ENCODE measurements around the gene VAMP5. TPM values are rescaled to one million over a fixed set of nuclear protein-coding genes. Genes with fewer than 3 reads are reported as not detected.

VAMP5 gene
- total and polyA plus RNA-seq, 2 of the 8 experiments (the other 6 are each of a cell fraction or from before 2014, with no cell fraction given) = 4.7 to 14.2 TPM

- no peak for TF ChIP-seq CHD1 (IDR thresholded peaks at IDR 0.05; ENCODE audit: low read depth, low read length)
- TF ChIP-seq RBBP5 (IDR thresholded peaks at IDR 0.05; ENCODE audit: borderline replicate concordance, low read depth, low read length) = peak; percentile 57; the same call in 1 of the 2 replicates
- TF ChIP-seq, protein P1, sequence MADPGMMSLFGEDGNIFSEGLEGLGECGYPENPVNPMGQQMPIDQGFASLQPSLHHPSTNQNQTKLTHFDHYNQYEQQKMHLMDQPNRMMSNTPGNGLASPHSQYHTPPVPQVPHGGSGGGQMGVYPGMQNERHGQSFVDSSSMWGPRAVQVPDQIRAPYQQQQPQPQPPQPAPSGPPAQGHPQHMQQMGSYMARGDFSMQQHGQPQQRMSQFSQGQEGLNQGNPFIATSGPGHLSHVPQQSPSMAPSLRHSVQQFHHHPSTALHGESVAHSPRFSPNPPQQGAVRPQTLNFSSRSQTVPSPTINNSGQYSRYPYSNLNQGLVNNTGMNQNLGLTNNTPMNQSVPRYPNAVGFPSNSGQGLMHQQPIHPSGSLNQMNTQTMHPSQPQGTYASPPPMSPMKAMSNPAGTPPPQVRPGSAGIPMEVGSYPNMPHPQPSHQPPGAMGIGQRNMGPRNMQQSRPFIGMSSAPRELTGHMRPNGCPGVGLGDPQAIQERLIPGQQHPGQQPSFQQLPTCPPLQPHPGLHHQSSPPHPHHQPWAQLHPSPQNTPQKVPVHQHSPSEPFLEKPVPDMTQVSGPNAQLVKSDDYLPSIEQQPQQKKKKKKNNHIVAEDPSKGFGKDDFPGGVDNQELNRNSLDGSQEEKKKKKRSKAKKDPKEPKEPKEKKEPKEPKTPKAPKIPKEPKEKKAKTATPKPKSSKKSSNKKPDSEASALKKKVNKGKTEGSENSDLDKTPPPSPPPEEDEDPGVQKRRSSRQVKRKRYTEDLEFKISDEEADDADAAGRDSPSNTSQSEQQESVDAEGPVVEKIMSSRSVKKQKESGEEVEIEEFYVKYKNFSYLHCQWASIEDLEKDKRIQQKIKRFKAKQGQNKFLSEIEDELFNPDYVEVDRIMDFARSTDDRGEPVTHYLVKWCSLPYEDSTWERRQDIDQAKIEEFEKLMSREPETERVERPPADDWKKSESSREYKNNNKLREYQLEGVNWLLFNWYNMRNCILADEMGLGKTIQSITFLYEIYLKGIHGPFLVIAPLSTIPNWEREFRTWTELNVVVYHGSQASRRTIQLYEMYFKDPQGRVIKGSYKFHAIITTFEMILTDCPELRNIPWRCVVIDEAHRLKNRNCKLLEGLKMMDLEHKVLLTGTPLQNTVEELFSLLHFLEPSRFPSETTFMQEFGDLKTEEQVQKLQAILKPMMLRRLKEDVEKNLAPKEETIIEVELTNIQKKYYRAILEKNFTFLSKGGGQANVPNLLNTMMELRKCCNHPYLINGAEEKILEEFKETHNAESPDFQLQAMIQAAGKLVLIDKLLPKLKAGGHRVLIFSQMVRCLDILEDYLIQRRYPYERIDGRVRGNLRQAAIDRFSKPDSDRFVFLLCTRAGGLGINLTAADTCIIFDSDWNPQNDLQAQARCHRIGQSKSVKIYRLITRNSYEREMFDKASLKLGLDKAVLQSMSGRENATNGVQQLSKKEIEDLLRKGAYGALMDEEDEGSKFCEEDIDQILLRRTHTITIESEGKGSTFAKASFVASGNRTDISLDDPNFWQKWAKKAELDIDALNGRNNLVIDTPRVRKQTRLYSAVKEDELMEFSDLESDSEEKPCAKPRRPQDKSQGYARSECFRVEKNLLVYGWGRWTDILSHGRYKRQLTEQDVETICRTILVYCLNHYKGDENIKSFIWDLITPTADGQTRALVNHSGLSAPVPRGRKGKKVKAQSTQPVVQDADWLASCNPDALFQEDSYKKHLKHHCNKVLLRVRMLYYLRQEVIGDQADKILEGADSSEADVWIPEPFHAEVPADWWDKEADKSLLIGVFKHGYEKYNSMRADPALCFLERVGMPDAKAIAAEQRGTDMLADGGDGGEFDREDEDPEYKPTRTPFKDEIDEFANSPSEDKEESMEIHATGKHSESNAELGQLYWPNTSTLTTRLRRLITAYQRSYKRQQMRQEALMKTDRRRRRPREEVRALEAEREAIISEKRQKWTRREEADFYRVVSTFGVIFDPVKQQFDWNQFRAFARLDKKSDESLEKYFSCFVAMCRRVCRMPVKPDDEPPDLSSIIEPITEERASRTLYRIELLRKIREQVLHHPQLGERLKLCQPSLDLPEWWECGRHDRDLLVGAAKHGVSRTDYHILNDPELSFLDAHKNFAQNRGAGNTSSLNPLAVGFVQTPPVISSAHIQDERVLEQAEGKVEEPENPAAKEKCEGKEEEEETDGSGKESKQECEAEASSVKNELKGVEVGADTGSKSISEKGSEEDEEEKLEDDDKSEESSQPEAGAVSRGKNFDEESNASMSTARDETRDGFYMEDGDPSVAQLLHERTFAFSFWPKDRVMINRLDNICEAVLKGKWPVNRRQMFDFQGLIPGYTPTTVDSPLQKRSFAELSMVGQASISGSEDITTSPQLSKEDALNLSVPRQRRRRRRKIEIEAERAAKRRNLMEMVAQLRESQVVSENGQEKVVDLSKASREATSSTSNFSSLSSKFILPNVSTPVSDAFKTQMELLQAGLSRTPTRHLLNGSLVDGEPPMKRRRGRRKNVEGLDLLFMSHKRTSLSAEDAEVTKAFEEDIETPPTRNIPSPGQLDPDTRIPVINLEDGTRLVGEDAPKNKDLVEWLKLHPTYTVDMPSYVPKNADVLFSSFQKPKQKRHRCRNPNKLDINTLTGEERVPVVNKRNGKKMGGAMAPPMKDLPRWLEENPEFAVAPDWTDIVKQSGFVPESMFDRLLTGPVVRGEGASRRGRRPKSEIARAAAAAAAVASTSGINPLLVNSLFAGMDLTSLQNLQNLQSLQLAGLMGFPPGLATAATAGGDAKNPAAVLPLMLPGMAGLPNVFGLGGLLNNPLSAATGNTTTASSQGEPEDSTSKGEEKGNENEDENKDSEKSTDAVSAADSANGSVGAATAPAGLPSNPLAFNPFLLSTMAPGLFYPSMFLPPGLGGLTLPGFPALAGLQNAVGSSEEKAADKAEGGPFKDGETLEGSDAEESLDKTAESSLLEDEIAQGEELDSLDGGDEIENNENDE (IDR thresholded peaks at IDR 0.05; ENCODE audit: insufficient replicate concordance, low read length) = no peak
Measured at GRCh38 chr2:85577386-85578242, 6.6 kb upstream of the VAMP5 start, which contains the start of gene VAMP8 (continued).

Measured in H1 (cell line).